Mesendoderm (in vitro differentiated cells): Measurements from ENCODE around the gene CDC37L1.

Experiments
- DNase-seq: peaks from one replicate; pipeline ENCODE4 v3.0.0; 2013
- H2AK5ac ChIP-seq: 2 replicates; pipeline ENCODE4 v1.6.1; 2013; ENCODE audit warnings: low read length, inconsistent platforms
- H2BK120ac ChIP-seq: 2 replicates; pipeline ENCODE4 v1.6.1; 2013; ENCODE audit warnings: low read depth, mild to moderate bottlenecking, low read length, moderate library complexity, mixed read lengths
- H2BK15ac ChIP-seq: replicated peaks from 2 replicates; pipeline ENCODE4 v1.6.1; 2013; ENCODE audit warnings: low read depth, mild to moderate bottlenecking, moderate library complexity
- H2BK5ac ChIP-seq: 2 replicates; pipeline ENCODE4 v1.6.1; 2013; ENCODE audit warnings: low read length, inconsistent platforms
- H3K18ac ChIP-seq: 2 replicates; pipeline ENCODE4 v1.6.1; 2013; ENCODE audit warnings: mild to moderate bottlenecking, low read length, mixed read lengths
- H3K23ac ChIP-seq: one replicate; pipeline ENCODE4 v1.6.1; 2013; ENCODE audit warnings: low read length
- H3K27ac ChIP-seq: 2 replicates; pipeline ENCODE4 v1.5.1; 2013; ENCODE audit warnings: low read depth, mild to moderate bottlenecking, inconsistent platforms, low read length, moderate library complexity
- H3K27me3 ChIP-seq: 2 replicates; pipeline ENCODE4 v1.6.1; 2013; ENCODE audit warnings: low read length, control low read depth, mild to moderate bottlenecking, inconsistent platforms; ENCODE audit not compliant: insufficient read depth, poor library complexity
- H3K36me3 ChIP-seq: 2 replicates; pipeline ENCODE4 v1.6.1; 2013; ENCODE audit warnings: low read length, inconsistent platforms; ENCODE audit not compliant: control insufficient read depth, insufficient read depth
- H3K4ac ChIP-seq: one replicate; pipeline ENCODE4 v1.6.1; 2013; ENCODE audit warnings: low read depth, mild to moderate bottlenecking, low read length, moderate library complexity
- H3K4me1 ChIP-seq: 2 replicates; pipeline ENCODE4 v1.6.1; 2013; ENCODE audit warnings: low read depth, low read length, inconsistent platforms; ENCODE audit not compliant: control insufficient read depth
- H3K4me2 ChIP-seq: 2 replicates; pipeline ENCODE4 v1.6.1; 2013; ENCODE audit warnings: low read length
- H3K4me3 ChIP-seq: 2 replicates; pipeline ENCODE4 v1.5.1; 2013; ENCODE audit warnings: mild to moderate bottlenecking, low read length
- H3K56ac ChIP-seq: one replicate; pipeline ENCODE4 v1.6.1; 2013; ENCODE audit warnings: low read length
- H3K79me1 ChIP-seq: 2 replicates; pipeline ENCODE4 v1.6.1; 2013; ENCODE audit warnings: low read length, inconsistent platforms
- H3K79me2 ChIP-seq: 2 replicates; pipeline ENCODE4 v1.6.1; 2013; ENCODE audit warnings: mild to moderate bottlenecking, low read length; ENCODE audit not compliant: control insufficient read depth, insufficient read depth
- H3K9ac ChIP-seq: 2 replicates; pipeline ENCODE4 v1.6.1; 2013; ENCODE audit warnings: low read length, inconsistent platforms
- H4K5ac ChIP-seq: one replicate; pipeline ENCODE4 v1.6.1; 2013; ENCODE audit warnings: low read length
- H4K8ac ChIP-seq: one replicate; pipeline ENCODE4 v1.6.1; 2013; ENCODE audit warnings: low read depth, mild to moderate bottlenecking, control low read depth, low read length, moderate library complexity
- WGBS: extraction: QIAGEN DNeasy Blood & Tissue Kit; methylation state at CpG from one replicate; pipeline ENCODE4 v1.1.7; 2013; ENCODE audit warnings: low lambda C conversion rate, missing lambda C conversion rate; ENCODE audit not compliant: insufficient coverage; ENCODE audit errors: extremely low coverage; 5-methylcytosine and 5-hydroxymethylcytosine counted together

The CDC37L1 gene

GRCh38 chr9:4717815-4718214 lies 38.4 kb downstream of the CDC37L1 start:
- Histone ChIP-seq H3K18ac (no peak overlapping the region), H3K79me1 (no peaks in the 10 kb centered on the region), H3K56ac (no peak overlapping the region), H3K27me3 (no peaks in the 10 kb centered on the region), H4K5ac (no peak overlapping the region), H2BK120ac (no peak overlapping the region), H3K27ac (no peak overlapping the region), H4K8ac (no peak overlapping the region), H3K23ac (no peak overlapping the region), H2AK5ac (no peak overlapping the region), H3K36me3 (peaks cover 2% of the 10 kb centered on the region), H3K4ac (no peak overlapping the region), H3K9ac (no peak overlapping the region), H3K4me2 (no peak overlapping the region), H2BK15ac (no peak overlapping the region), H3K79me2 (no peaks in the 10 kb centered on the region), H3K4me1 (no peaks in the 10 kb centered on the region), H2BK5ac (no peak overlapping the region), H3K4me3 (no peak overlapping the region)
- no peak for DNase-seq
- no CpG with 5 or more reads among the region's 4 CpGs for WGBS

GRCh38 chr9:4718911-4719310 lies 39.5 kb downstream of the CDC37L1 start:
- H3K27ac ChIP-seq, result no peak overlapping the region

GRCh38 chr9:4721736-4722135 lies 42.4 kb downstream of the CDC37L1 start:
- Histone ChIP-seq H2BK5ac (no peak overlapping the region), H3K4me3 (no peak overlapping the region), H3K4me1 (no peaks in the 10 kb centered on the region), H3K27ac (no peak overlapping the region), H3K56ac (no peak overlapping the region), H3K79me2 (no peaks in the 10 kb centered on the region), H2BK120ac (no peak overlapping the region), H3K4me2 (no peak overlapping the region), H3K36me3 (no peaks in the 10 kb centered on the region), H4K5ac (no peak overlapping the region), H3K9ac (no peak overlapping the region), H3K79me1 (no peaks in the 10 kb centered on the region), H2AK5ac (no peak overlapping the region), H3K23ac (no peak overlapping the region), H3K4ac (no peak overlapping the region), H3K27me3 (no peaks in the 10 kb centered on the region), H4K8ac (no peak overlapping the region), H3K18ac (no peak overlapping the region), H2BK15ac (no peak overlapping the region)
- WGBS, result no CpG with 5 or more reads among the region's 4 CpGs
- no peak for DNase-seq

More at GRCh38 chr9:4718911-4719310, 39.5 kb downstream of the CDC37L1 start:
- no peak overlapping the region for H4K8ac ChIP-seq
- H3K23ac ChIP-seq, result no peak overlapping the region
- no peak overlapping the region for H3K4me2 ChIP-seq
- H3K18ac ChIP-seq, result no peak overlapping the region
- no peak overlapping the region for H3K4me3 ChIP-seq
- no peaks in the 10 kb centered on the region for H3K4me1 ChIP-seq
- no peak overlapping the region for H3K4ac ChIP-seq
- no peak overlapping the region for H4K5ac ChIP-seq
- no peak overlapping the region for H2BK15ac ChIP-seq
- no peak overlapping the region for H3K9ac ChIP-seq
- DNase-seq, result no peak
- no peaks in the 10 kb centered on the region for H3K79me1 ChIP-seq
- H3K79me2 ChIP-seq, result no peaks in the 10 kb centered on the region
- H2AK5ac ChIP-seq, result no peak overlapping the region
- H3K56ac ChIP-seq, result no peak overlapping the region
- no peak overlapping the region for H2BK5ac ChIP-seq
- no peaks in the 10 kb centered on the region for H3K36me3 ChIP-seq
- H3K27me3 ChIP-seq, result no peaks in the 10 kb centered on the region
- no CpG with 5 or more reads among the region's 6 CpGs for WGBS
- no peak overlapping the region for H2BK120ac ChIP-seq

GRCh38 chr9:4725706-4726442 lies 46.5 kb downstream of the CDC37L1 start:
- Histone ChIP-seq H3K4me3 (no peak overlapping the region), H2BK120ac (no peak overlapping the region), H4K8ac (no peak overlapping the region), H2BK15ac (no peak overlapping the region), H4K5ac (no peak overlapping the region), H3K56ac (no peak overlapping the region), H2AK5ac (no peak overlapping the region), H3K36me3 (no peaks in the 10 kb centered on the region), H3K4ac (no peak overlapping the region), H3K27ac (no peak overlapping the region), H3K4me2 (no peak overlapping the region), H3K18ac (no peak overlapping the region), H3K9ac (no peak overlapping the region), H3K27me3 (no peaks in the 10 kb centered on the region), H3K4me1 (no peaks in the 10 kb centered on the region), H3K79me1 (no peaks in the 10 kb centered on the region), H2BK5ac (no peak overlapping the region), H3K23ac (no peak overlapping the region), H3K79me2 (no peaks in the 10 kb centered on the region)
- no peak for DNase-seq
- no CpG with 5 or more reads among the region's 7 CpGs for WGBS

GRCh38 chr9:4727593-4727992 lies 48.2 kb downstream of the CDC37L1 start:
- no peak for DNase-seq
- no peak overlapping the region for H3K4ac ChIP-seq
- H3K56ac ChIP-seq, result no peak overlapping the region
- no peaks in the 10 kb centered on the region for H3K27me3 ChIP-seq
- no peak overlapping the region for H2BK15ac ChIP-seq
- no peak overlapping the region for H3K27ac ChIP-seq
- H2AK5ac ChIP-seq, result no peak overlapping the region
- H3K36me3 ChIP-seq, result no peaks in the 10 kb centered on the region
- no peak overlapping the region for H3K9ac ChIP-seq
- no peaks in the 10 kb centered on the region for H3K79me2 ChIP-seq
- no CpG with 5 or more reads among the region's 1 CpG for WGBS
- H3K4me1 ChIP-seq, result no peaks in the 10 kb centered on the region
- no peak overlapping the region for H3K23ac ChIP-seq
- H3K4me2 ChIP-seq, result no peak overlapping the region
- no peak overlapping the region for H2BK5ac ChIP-seq
- no peak overlapping the region for H3K18ac ChIP-seq
- no peaks in the 10 kb centered on the region for H3K79me1 ChIP-seq
- H2BK120ac ChIP-seq, result no peak overlapping the region
- no peak overlapping the region for H4K5ac ChIP-seq
- no peak overlapping the region for H3K4me3 ChIP-seq
- no peak overlapping the region for H4K8ac ChIP-seq

- H2BK120ac ChIP-seq, result no peak overlapping the region
- no peak overlapping the region for H3K27ac ChIP-seq
- H3K79me1 ChIP-seq, result peaks cover 5% of the 10 kb centered on the region
- H2BK5ac ChIP-seq, result no peak overlapping the region
- DNase-seq, result no peak
- no peaks in the 10 kb centered on the region for H3K36me3 ChIP-seq
- H4K8ac ChIP-seq, result no peak overlapping the region
- H2AK5ac ChIP-seq, result no peak overlapping the region
- no peak overlapping the region for H3K4me2 ChIP-seq
- peaks cover 4% of the 10 kb centered on the region for H3K79me2 ChIP-seq
- no peak overlapping the region for H3K4me3 ChIP-seq
- no peak overlapping the region for H3K56ac ChIP-seq
- H3K9ac ChIP-seq, result no peak overlapping the region
- H3K23ac ChIP-seq, result no peak overlapping the region
- no peaks in the 10 kb centered on the region for H3K27me3 ChIP-seq
- no peak overlapping the region for H4K5ac ChIP-seq
- H3K4ac ChIP-seq, result no peak overlapping the region
- no peak overlapping the region for H2BK15ac ChIP-seq
- WGBS, result no CpG with 5 or more reads among the region's 1 CpG
- H3K4me1 ChIP-seq, result no peaks in the 10 kb centered on the region
- H3K18ac ChIP-seq, result no peak overlapping the region
Measured at GRCh38 chr9:4732890-4733289, 53.5 kb downstream of the CDC37L1 start.
